NB4 (cell line): ENCODE measurements around the gene MRPL38.

Source experiments
- DNase-seq: peaks from one replicate; pipeline ENCODE4 v3.0.0; 2010; ENCODE audit warnings: low read depth
- H3K4me3 ChIP-seq: one replicate; pipeline ENCODE4 v1.5.1; 2011; ENCODE audit warnings: mild to moderate bottlenecking, low read depth, low read length, moderate library complexity
- MYC ChIP-seq: IDR thresholded peaks from 2 replicates; pipeline ENCODE4 v1.6.1; 2011; ENCODE audit warnings: low read depth, low read length
- POLR2A ChIP-seq: IDR thresholded peaks from 2 replicates; pipeline ENCODE4 v1.6.1; 2011; ENCODE audit warnings: mild to moderate bottlenecking; ENCODE audit not compliant: insufficient read length; ENCODE audit errors: extremely low read depth
- TF ChIP-seq, protein P1 (sequence below): IDR thresholded peaks from one replicate; pipeline ENCODE4 v1.5.1; 2012; ENCODE audit warnings: low read depth, low read length
- TF ChIP-seq, protein P2 (sequence below): IDR thresholded peaks from 2 replicates; pipeline ENCODE4 v1.6.1; 2011; ENCODE audit warnings: low read depth, low read length

Gene MRPL38

DNA sequence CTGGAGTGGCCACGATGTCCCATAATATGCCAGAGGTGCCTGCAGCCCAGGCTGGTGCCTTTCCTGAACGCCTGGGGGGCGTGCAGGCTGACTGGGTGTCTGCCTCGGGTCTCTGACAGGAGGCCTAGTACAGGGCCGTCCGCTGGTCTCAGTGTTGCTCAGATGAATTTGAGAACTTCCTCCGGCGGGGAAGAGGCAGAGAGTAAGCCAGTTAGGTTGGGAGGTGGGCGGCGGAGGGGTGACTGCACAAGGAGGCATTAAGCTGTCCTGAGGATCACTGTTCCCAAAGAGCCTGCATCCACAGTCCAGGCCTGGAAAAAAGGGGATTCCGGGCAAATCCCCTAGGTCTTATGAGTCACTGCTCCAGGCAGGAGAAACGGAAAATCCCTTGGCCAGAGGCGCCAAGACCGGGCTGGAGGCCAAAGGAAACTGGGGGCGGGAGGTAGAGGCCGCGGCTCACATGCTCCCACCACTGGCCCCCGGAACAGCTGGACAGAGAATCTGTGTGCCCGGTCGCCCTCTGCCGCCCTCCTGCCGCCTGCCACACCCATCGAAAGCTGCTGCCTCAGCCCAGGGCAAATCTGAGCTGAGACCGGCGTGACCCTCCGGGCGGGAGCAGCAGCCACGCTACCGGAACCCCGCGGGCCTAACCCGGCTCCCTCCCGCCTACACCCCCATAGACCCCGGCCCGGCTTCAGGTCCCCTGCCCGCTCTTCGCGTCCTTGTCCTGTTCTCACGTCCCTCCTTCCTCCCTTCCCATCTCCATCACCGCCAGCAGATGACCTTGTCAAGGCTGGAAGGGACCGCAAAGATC is 27.5 kb downstream of the MRPL38 start:
- H3K4me3 ChIP-seq = no peak overlapping the region
- DNase-seq = no peak
- TF ChIP-seq POLR2A = no peak
- TF ChIP-seq, protein P1, sequence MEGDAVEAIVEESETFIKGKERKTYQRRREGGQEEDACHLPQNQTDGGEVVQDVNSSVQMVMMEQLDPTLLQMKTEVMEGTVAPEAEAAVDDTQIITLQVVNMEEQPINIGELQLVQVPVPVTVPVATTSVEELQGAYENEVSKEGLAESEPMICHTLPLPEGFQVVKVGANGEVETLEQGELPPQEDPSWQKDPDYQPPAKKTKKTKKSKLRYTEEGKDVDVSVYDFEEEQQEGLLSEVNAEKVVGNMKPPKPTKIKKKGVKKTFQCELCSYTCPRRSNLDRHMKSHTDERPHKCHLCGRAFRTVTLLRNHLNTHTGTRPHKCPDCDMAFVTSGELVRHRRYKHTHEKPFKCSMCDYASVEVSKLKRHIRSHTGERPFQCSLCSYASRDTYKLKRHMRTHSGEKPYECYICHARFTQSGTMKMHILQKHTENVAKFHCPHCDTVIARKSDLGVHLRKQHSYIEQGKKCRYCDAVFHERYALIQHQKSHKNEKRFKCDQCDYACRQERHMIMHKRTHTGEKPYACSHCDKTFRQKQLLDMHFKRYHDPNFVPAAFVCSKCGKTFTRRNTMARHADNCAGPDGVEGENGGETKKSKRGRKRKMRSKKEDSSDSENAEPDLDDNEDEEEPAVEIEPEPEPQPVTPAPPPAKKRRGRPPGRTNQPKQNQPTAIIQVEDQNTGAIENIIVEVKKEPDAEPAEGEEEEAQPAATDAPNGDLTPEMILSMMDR = no peak

DNA sequence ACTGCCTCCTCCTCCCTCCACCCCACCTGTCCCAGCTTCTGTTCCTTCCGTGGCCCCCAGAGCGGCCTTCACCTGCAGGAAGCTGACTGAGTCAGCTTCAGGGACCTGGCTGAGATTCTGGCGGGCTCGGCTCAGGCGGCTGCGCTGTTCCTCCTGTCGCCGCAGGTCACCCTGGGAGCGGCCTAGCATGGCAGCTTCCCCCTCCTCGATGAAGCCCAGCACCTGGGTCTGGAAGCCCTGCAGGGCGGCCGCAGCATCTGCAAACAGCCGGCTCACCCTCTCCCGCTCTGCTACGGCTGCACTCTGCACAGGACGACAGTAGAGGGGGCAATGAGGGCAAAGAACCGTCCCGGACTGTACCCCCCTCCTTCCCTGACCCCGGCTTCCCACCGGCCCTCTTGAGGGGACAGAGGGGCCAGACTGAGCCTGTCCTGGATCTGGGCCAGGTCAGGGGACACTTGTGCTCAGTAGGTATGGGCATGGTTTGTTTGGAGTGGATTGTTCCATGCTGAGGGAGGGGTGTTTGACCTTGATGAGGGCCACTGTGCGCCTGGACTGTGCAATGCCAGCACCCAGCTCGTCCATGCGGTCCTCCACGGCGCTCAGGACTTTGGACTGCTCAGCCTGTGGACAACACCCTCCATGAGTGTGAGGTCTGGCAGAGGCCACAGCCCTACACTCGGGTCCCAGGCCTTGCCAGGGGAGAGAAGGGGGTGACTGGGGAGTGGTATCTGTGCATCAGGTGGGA is 28.3 kb downstream of the MRPL38 start:
- no peak for DNase-seq
- TF ChIP-seq POLR2A = no peak
- TF ChIP-seq, protein P1 = no peak
- TF ChIP-seq, protein P2, sequence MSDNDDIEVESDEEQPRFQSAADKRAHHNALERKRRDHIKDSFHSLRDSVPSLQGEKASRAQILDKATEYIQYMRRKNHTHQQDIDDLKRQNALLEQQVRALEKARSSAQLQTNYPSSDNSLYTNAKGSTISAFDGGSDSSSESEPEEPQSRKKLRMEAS = no peak
- no peak for TF ChIP-seq MYC

DNA sequence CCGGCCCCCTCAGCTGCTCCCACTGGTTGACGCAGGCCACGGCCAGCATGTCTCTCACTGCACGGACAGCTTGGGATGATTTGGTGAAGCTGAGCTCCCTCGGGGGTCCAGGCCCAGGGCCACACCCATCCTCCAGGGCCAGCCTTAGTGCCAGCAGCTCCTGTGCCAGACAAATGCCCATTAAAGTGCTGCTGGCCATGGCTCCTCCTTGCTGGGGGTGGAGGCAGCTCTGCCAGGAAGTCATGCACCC is 28.8 kb downstream of the MRPL38 start:
- no peak for DNase-seq
- TF ChIP-seq, protein P2 = no peak
- TF ChIP-seq MYC (no peak), POLR2A (no peak)
- TF ChIP-seq, protein P1 = no peak
- H3K4me3 ChIP-seq = no peak overlapping the region

More for the DNA sequence above, 28.3 kb downstream of the MRPL38 start:
- no peak overlapping the region for H3K4me3 ChIP-seq

DNA sequence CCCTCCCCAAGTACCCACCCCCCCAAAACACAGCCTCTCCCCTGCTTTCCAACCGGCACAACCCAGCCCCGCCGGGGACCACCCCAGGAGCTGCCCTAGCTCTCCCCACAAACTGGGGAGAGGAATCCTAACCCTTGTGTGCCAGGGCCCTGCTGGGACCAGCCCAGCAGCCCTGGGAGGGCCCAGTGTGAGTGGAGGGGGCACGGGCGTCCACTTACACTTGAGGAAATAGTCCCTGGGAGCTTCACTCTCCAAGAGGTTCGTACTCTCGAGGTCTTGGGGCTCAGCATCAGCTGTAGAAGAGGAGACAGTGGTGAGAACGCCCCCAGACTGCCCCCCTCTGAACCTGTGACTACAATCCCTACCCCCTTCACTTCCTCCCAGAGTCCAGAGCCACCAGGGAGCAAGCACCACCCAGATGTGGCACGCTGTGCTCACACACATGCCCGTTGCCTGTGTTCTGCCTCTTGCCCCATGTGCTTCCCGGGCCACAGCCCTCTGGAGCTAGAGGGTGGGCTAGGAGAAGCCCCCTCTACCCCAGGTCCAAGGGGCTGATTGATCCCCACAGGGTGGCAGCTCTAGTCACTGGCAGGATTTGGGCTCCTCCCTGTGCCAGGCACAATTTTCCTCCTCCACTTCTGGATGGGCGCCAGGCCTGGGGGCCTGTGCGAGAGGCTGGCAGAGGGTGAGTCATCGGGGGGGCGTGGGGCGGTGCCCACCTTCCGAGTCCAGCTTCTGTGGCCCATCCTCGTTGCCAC is 29.3 kb downstream of the MRPL38 start:
- DNase-seq = no peak
- no peak overlapping the region for H3K4me3 ChIP-seq

DNA sequence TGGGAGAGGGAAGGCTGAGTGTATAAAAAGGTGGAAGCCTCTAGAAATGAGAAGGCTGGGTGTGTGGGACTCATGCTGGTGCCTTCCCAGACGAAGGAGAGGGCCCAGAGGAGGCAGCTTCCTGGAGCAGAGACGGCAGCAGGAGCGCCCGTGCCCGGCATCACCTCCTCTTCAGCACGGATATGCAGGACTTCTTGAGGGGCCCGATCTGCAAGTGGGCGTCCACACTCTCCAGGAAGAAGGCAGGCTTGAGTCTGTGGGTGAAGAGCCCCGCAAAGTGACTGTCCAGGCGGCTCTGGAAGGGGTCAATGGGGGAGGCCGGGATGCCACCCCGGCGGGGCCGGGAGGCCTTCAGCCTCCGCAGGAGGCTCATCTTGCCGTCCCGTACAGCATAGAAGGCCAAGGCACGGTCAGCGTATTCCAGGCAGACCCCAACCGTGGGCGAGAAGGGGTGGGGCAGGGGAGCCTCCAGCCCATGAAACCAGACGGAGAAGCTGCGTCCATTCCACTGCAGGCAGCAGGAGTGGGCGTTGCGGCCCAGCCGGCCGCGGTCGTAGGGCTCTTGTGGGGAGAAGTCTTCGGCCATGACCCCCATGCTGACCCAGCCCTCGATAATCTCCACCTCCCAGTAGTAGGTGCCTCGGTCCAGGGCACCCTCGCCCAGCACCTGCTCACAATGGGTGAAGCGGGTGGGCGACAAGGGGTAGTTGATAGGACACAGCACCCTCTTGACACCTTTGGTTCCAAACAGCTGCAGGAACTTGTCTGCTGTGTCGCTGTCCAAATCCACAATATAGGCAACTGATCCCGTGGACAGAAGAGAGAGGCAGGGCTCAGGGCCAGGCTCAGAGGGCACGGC is 30.1 kb downstream of the MRPL38 start:
- H3K4me3 ChIP-seq = no peak overlapping the region
- no peak for DNase-seq
- TF ChIP-seq, protein P1 = no peak
- TF ChIP-seq MYC (no peak), POLR2A (no peak)
- TF ChIP-seq, protein P2 = no peak

More for the DNA sequence above, 29.3 kb downstream of the MRPL38 start:
- TF ChIP-seq POLR2A = no peak
- TF ChIP-seq, protein P1 = no peak
- TF ChIP-seq, protein P2 = no peak
- TF ChIP-seq MYC = no peak
